NB4 (cell line): ENCODE measurements around the gene PRG3.

Experiments
- POLR2A ChIP-seq: IDR thresholded peaks from 2 replicates; pipeline ENCODE4 v1.6.1; 2011; ENCODE audit warnings: mild to moderate bottlenecking; ENCODE audit not compliant: insufficient read length; ENCODE audit errors: extremely low read depth
- TF ChIP-seq, protein P1 (sequence below): IDR thresholded peaks from one replicate; pipeline ENCODE4 v1.5.1; 2012; ENCODE audit warnings: low read depth, low read length

DNA sequence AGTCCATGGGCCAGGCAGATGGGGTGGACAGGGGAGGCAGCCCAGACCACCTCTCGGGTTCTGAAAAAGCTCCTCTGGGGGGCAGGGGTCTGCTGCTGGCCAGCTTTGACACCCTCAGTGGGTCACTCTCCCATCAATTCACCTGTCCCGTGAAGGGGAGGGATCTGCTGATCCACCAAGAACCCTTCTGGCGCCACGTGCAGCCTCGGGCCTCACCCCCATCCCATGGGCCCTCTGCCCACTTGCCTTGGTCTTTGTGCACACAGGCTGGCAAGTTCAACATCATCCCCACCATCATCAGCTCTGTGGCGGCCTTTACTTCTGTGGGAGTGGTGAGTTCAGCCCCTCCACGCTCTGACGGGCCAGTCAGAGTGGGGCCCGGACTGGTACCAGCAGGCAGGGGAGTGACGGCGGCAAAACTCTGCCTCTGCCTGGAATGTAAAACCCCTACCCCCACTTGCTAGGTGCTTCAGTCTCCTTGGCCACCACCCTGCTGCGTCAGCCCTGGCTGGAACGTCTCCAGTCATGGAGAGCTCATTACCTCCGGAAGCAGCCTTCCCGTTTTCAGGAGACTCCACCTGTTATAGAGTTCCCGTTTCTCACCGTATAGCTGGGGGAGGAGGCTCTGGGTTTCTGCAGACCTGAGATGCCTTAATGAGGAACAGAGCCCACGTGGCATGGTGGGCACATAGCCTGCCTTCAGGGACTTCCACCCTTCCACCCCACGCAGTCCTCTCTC, 12.7 kb downstream of the PRG3 start:
- TF ChIP-seq, protein P1, sequence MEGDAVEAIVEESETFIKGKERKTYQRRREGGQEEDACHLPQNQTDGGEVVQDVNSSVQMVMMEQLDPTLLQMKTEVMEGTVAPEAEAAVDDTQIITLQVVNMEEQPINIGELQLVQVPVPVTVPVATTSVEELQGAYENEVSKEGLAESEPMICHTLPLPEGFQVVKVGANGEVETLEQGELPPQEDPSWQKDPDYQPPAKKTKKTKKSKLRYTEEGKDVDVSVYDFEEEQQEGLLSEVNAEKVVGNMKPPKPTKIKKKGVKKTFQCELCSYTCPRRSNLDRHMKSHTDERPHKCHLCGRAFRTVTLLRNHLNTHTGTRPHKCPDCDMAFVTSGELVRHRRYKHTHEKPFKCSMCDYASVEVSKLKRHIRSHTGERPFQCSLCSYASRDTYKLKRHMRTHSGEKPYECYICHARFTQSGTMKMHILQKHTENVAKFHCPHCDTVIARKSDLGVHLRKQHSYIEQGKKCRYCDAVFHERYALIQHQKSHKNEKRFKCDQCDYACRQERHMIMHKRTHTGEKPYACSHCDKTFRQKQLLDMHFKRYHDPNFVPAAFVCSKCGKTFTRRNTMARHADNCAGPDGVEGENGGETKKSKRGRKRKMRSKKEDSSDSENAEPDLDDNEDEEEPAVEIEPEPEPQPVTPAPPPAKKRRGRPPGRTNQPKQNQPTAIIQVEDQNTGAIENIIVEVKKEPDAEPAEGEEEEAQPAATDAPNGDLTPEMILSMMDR: no peak
- TF ChIP-seq POLR2A: no peak
